ENCODE results near the gene HSD17B14. TPM values are rescaled to one million over a fixed set of nuclear protein-coding genes. Genes with fewer than 3 reads are reported as not detected.

HSD17B14 gene
- total and polyA plus RNA-seq, 9 of the 15 experiments (the other 6 are each of a cell fraction or from before 2014, with no cell fraction given): 0.16 TPM; not detected in 8

- TF ChIP-seq IRF9 (tag; IDR thresholded peaks at IDR 0.05): peak; percentile 94
- peak; percentile 86; the same call in 1 of the 2 replicates for TF ChIP-seq ZBTB17 (CRISPR knock-in tag; IDR thresholded peaks at IDR 0.05)
- peak in 1 of 2 experiments; percentile 92; a peak in 2 of 3 replicates for TF ChIP-seq CBX3 (IDR thresholded peaks at IDR 0.05; ENCODE audit: borderline replicate concordance in 1 of 2, low read length in 2 of 2)
- peak; percentile 79; the same call in 1 of the 2 replicates for TF ChIP-seq CREB3L1 (IDR thresholded peaks at IDR 0.05; ENCODE audit: borderline replicate concordance, low read depth)
- no peak for TF ChIP-seq NELFE (IDR thresholded peaks at IDR 0.05; ENCODE audit: insufficient read depth, insufficient read length)
- peak; percentile 97 for TF ChIP-seq ZNF311 (CRISPR knock-in tag; IDR thresholded peaks at IDR 0.05)
- peak; percentile 76 for TF ChIP-seq ZBTB12 (CRISPR knock-in tag; IDR thresholded peaks at IDR 0.05)
- TF ChIP-seq NR2C1 (IDR thresholded peaks at IDR 0.05): 0 out of 2 replicates have a peak, but pooled peaks have one; percentile 30
- TF ChIP-seq NR2C1 (tag; IDR thresholded peaks at IDR 0.05): peak; percentile 87
- no peak for TF ChIP-seq PBX2 (CRISPR knock-in tag; IDR thresholded peaks at IDR 0.05; ENCODE audit: low read depth)
- peak; percentile 54; the same call in 1 of the 2 replicates for TF ChIP-seq PBX2 (tag; conservative IDR thresholded peaks at IDR 0.05; ENCODE audit: low read depth)
- TF ChIP-seq FOXJ2 (tag; IDR thresholded peaks at IDR 0.05): no peak
- TF ChIP-seq MBD1 (CRISPR knock-in tag; IDR thresholded peaks at IDR 0.05): peak; percentile 71; the same call in 1 of the 2 replicates
- peak; percentile 95 for TF ChIP-seq PTTG1 (tag; IDR thresholded peaks at IDR 0.05; ENCODE audit: low read depth)
- TF ChIP-seq PATZ1 (CRISPR knock-in tag; IDR thresholded peaks at IDR 0.05; ENCODE audit: borderline replicate concordance): peak; percentile 82; the same call in 1 of the 2 replicates
Measured at GRCh38 chr19:48881741-48882657, 45.7 kb upstream of the HSD17B14 start (continued).

All from K562 (cell line).